T-helper 17 cell (primary cell): ENCODE results near the gene ATG9A. TPM values are rescaled to one million over a fixed set of nuclear protein-coding genes. Genes with fewer than 3 reads are reported as not detected.
A peak's percentile ranks its signal among the peaks of the same experiment; 100 is the strongest.

Experiments used
- ATAC-seq: fragments of 150-1000 bp; cut with Tn5 transposase; 2 replicates; pipeline ENCODE4 v1.10.0; 2021; ENCODE audit warnings: mild to moderate bottlenecking, moderate library complexity
- DNase-seq, 3 donors: peaks; one replicate each; pipeline versions ENCODE4 v3.0.0 to v3.0.0-alpha.2; 2020 to 2021
- H3K9me3 ChIP-seq: one replicate; pipeline ENCODE4 v1.7.0; 2013; ENCODE audit warnings: low read length, mild to moderate bottlenecking; ENCODE audit not compliant: control insufficient read depth, poor library complexity, severe bottlenecking
- H3K27ac Mint-ChIP-seq: one replicate; pipeline ENCODE4 v1.8.0; 2022; ENCODE audit warnings: mild to moderate bottlenecking, moderate library complexity, mixed read lengths
- H3K27me3 Mint-ChIP-seq: one replicate; pipeline ENCODE4 v1.8.0; 2022; ENCODE audit warnings: mixed read lengths
- H3K36me3 Mint-ChIP-seq: one replicate; pipeline ENCODE4 v1.8.0; 2022; ENCODE audit warnings: low read depth, mixed read lengths
- H3K4me1 Mint-ChIP-seq: one replicate; pipeline ENCODE4 v1.8.0; 2022; ENCODE audit warnings: mild to moderate bottlenecking, mixed read lengths
- H3K4me3 Mint-ChIP-seq: one replicate; pipeline ENCODE4 v1.8.0; 2022; ENCODE audit warnings: mild to moderate bottlenecking, moderate library complexity, mixed read lengths
- total RNA-seq, 4 donors: library from RNA in 2 of 4; stranded (reverse) in 2 of 4; gene quantifications; one replicate each; pipeline ENCODE4 v1.2.3 and lab custom pipeline; 2022 to 2026

Gene ATG9A
- total RNA-seq, 2 donors from 2014 or later = 42.4 to 72.1 TPM

GRCh38 chr2:219248845-219249202 is 19.4 kb upstream of the ATG9A start:
- Mint-ChIP-seq H3K4me1 (peaks cover 69% of the 10 kb centered on the region), H3K4me3 (peak overlapping the region; percentile 90), H3K27me3 (no peaks in the 10 kb centered on the region), H3K27ac (peak overlapping the region; percentile 98), H3K36me3 (peaks cover 7% of the 10 kb centered on the region)
- DNase-seq (no peak), ATAC-seq (no peak)
- no peaks in the 10 kb centered on the region for H3K9me3 ChIP-seq

DNA sequence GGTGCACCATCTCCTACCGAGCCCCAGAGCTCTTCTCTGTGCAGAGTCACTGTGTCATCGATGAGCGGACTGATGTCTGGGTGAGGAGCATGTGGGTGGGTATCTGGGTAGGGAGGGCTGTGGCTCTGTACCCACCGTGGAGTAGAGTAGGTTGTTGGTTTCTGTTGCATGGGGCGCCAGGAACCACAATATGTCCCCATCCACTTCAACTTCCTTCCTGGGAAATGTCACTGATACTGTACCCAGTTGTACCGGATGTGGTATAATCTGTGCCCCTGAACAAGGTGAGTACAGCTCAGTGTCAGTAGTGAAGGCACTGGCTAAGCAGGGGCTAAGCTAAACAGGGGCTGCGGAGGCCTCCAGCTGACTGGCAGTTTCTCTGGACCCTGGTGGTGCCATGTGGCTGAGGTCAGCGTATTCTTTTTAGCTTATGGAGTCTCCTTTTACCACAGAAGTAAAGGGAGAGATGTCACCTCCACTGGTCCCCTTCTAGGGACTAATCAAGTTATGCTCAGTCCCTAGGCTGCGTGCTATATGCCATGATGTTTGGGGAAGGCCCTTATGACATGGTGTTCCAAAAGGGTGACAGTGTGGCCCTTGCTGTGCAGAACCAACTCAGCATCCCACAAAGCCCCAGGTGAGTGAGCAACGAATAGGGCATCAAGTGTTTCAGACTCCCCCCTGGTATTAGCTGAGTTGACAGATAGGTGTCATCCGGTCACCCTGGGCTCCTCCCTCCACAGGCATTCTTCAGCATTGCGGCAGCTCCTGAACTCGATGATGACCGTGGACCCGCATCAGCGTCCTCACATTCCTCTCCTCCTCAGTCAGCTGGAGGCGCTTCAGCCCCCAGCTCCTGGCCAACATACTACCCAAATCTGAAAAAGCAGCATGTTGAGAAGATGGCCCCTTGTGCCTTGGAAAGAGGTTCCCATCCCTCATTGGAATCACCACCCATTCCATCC is 18.5 kb upstream of the ATG9A start:
- Mint-ChIP-seq H3K4me3 (peak overlapping the region; percentile 90), H3K27ac (peak overlapping the region; percentile 98), H3K27me3 (no peaks in the 10 kb centered on the region), H3K36me3 (peaks cover 6% of the 10 kb centered on the region), H3K4me1 (peaks cover 69% of the 10 kb centered on the region)
- ATAC-seq = peak; percentile 75
- peak in 2 of 3 donors; percentile 24 to 54 for DNase-seq
- H3K9me3 ChIP-seq = no peaks in the 10 kb centered on the region

- peaks cover 5% of the 10 kb centered on the region for H3K36me3 Mint-ChIP-seq
- DNase-seq (no peak), ATAC-seq (no peak)
- H3K27me3 Mint-ChIP-seq = no peaks in the 10 kb centered on the region
- H3K4me3 Mint-ChIP-seq = peak overlapping the region; percentile 63
- peaks cover 59% of the 10 kb centered on the region for H3K4me1 Mint-ChIP-seq
- no peaks in the 10 kb centered on the region for H3K9me3 ChIP-seq
- H3K27ac Mint-ChIP-seq = peak overlapping the region; percentile 98
These were observed 17.1 kb upstream of the ATG9A start for GRCh38 chr2:219246559-219246958.

DNA sequence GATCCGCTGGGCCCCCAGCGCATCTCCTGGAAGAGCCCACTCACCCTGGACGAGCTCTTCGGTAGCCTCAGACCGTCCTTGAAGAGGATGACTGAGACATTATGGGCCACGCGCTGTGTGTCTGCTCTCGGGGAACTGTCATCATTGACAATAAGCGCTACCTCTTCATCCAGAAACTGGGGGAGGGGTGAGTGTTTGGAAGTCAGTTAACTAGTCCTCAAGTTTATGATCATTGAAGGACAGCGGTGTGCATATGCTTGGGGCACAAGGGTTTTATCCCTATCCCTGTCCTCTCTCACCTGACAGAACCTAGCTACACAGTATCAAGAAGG is 16.4 kb upstream of the ATG9A start:
- peaks cover 56% of the 10 kb centered on the region for H3K4me1 Mint-ChIP-seq
- DNase-seq = no peak
- peak overlapping the region; percentile 98 for H3K27ac Mint-ChIP-seq
- peak overlapping the region; percentile 93 for H3K4me3 Mint-ChIP-seq
- no peaks in the 10 kb centered on the region for H3K9me3 ChIP-seq
- H3K36me3 Mint-ChIP-seq = peaks cover 4% of the 10 kb centered on the region
- no peaks in the 10 kb centered on the region for H3K27me3 Mint-ChIP-seq
- no peak for ATAC-seq

DNA sequence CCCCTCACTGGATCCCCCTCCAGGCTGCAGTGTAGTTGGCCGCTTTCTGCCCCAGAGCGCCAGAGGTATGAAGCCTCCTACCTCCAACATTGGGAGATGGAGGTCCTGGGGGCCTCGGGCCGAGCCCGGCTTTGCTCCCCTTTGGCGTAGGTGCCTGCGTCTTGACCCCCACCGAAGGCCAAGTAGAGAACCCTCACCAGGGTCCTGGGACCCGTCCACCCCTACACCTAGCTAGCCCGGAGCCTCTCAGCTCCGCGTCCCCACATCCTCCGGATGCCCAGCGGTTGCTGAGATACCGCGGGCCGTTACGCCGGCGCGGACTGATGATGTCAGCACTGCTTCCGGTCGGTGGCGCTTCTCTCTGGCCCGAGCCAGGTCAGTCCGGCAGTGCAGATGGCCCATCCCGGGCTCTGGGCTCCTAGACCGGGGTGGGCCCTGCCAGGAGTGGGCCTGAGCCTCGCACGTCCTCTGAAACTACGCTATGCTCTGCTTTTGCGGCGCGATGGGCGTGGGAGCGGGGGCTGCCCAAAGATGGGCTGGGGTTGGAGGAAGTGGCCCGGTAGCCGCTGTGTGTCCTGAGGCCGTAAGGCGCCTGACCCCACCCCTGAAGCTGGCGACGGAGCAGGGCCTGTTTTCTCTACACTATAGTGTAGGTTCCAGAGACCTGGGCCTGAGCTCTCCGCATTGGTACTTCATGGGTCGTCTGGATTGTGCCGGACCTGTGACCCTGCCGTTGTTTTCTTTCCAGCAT is 15.9 kb upstream of the ATG9A start, which contains the start of the genes GLB1L and STK16:
GLB1L (minus strand) TSS at position 297 of the 751 bp plus-strand sequence. CDS start 1,871 bp downstream, outside the sequence.
STK16 (plus strand) TSS at position 332 of the 751 bp plus-strand sequence. CDS start 521 bp downstream, outside the sequence.
- Mint-ChIP-seq H3K27ac (peak within 1 kb of the TSS; percentile 98), H3K4me3 (peak within 1 kb of the TSS; percentile 93), H3K27me3 (no peaks in the 10 kb centered on the region), H3K4me1 (peaks cover 51% of the 10 kb centered on the region), H3K36me3 (peaks cover 2% of the 10 kb centered on the region)
- H3K9me3 ChIP-seq = no peaks in the 10 kb centered on the region
- ATAC-seq (peak; percentile 72), DNase-seq (peak; percentile 72 to 79 (median 74))

GRCh38 chr2:219244789-219245147 is 15.3 kb upstream of the ATG9A start:
- Mint-ChIP-seq H3K27me3 (no peaks in the 10 kb centered on the region), H3K4me3 (peak overlapping the region; percentile 93), H3K4me1 (peaks cover 47% of the 10 kb centered on the region), H3K36me3 (peaks cover 2% of the 10 kb centered on the region), H3K27ac (peak overlapping the region; percentile 98)
- H3K9me3 ChIP-seq = no peaks in the 10 kb centered on the region
- no peak for DNase-seq
- ATAC-seq = no peak

DNA sequence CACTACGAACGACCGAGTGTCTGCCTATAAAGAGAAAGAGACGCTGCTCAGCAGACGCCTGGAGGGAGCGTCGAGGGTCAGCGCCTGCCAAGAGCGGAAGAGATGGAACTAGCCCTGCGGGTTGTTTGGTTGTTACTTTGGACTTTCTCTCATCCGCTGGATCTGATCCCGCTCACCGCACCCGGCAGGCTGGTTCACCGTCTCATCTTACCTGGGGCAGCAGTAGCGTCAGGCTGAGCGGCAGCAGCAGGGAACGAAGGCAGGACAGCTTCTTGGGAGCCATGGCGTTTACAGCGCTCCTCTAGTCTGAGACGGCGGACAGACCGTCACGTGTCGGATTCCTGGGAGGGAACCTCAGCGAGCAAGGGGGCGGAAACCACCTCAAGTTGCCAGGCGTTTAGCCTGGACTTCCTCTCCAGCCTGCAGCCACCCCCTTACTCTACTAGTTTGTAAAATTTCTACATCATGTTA is 13.9 kb upstream of the ATG9A start:
- Mint-ChIP-seq H3K27ac (no peak overlapping the region), H3K4me3 (peak overlapping the region; percentile 33), H3K27me3 (no peaks in the 10 kb centered on the region), H3K4me1 (peaks cover 38% of the 10 kb centered on the region), H3K36me3 (no peaks in the 10 kb centered on the region)
- H3K9me3 ChIP-seq = no peaks in the 10 kb centered on the region
- ATAC-seq (no peak), DNase-seq (no peak)

DNA sequence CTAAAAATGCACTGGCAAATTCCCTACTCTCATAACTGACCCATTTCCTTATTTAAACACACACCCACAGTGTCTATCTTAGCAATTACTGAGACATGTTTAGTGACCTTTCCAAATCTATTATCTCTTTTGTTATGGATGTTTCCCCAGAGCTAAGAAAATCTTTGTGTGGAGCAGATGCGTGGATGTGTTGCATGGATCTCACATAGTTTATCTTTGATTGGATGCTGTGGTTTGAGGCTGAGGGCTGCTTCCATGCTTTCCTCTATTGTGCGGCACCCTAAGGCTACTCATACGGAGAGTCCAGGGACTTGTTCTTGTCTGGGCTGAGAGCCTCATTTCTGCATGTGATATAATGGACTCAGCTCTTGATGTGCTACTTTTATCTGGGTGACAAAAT is 4.9 kb upstream of the ATG9A start:
- peak overlapping the region; percentile 14 for H3K27ac Mint-ChIP-seq

DNA sequence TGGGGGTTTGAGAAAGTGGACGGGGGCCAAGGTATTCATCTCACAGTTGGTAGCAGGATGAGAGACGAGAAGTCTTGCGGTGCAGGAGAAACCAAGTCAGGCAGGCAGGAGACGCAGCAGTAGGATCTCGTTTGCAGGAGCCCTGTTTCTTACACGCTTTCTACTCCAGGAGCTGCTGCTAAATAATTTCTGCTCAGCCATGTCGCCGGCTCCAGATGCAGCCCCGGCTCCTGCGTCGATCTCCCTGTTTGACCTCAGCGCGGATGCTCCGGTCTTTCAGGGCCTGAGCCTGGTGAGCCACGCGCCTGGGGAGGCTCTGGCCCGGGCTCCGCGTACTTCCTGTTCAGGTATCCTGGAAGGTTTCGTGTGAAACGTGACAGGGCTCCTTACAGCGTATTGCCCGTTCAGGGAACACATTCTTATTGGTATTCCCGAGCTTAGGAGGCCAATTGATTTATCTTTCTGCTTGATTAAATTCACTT is 664 bp upstream of the ATG9A start:
- H3K4me3 Mint-ChIP-seq = peak overlapping the region; percentile 99
- H3K4me1 Mint-ChIP-seq = peaks cover 34% of the 10 kb centered on the region
- H3K36me3 Mint-ChIP-seq = peaks cover 11% of the 10 kb centered on the region
- DNase-seq (no peak), ATAC-seq (peak; percentile 4)
- no peaks in the 10 kb centered on the region for H3K27me3 Mint-ChIP-seq
- H3K27ac Mint-ChIP-seq = peak overlapping the region; percentile 97
- no peaks in the 10 kb centered on the region for H3K9me3 ChIP-seq

More for the DNA sequence above, 4.9 kb upstream of the ATG9A start:
- H3K4me3 Mint-ChIP-seq = no peak overlapping the region
- H3K36me3 Mint-ChIP-seq = peaks cover 19% of the 10 kb centered on the region
- no peaks in the 10 kb centered on the region for H3K9me3 ChIP-seq
- no peak for DNase-seq
- H3K27me3 Mint-ChIP-seq = no peaks in the 10 kb centered on the region
- H3K4me1 Mint-ChIP-seq = peaks cover 27% of the 10 kb centered on the region
- no peak for ATAC-seq

DNA sequence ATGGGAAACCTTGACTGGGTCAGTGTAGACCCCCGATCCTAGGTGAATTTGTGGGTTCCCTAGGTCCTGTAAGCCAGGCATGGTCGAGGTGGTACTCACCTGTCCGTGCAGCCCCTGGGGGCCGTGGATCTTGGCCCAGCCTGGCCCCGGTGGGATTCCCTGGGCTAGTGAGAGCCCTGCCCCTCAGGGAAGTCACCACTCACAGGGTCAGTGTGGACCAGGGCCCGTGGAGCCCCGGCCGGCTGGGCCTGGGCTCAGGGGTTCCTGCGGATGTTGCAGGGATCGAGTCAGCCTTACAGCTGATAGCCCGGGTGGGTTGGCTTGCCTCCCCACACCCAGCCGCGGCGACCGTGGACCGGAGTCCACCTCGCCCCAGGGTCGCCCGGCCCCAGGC is 528 bp downstream of the ATG9A start:
- Mint-ChIP-seq H3K27me3 (no peaks in the 10 kb centered on the region), H3K27ac (peak overlapping the region; percentile 97), H3K4me1 (peaks cover 33% of the 10 kb centered on the region), H3K4me3 (peak overlapping the region; percentile 99), H3K36me3 (peaks cover 6% of the 10 kb centered on the region)
- ATAC-seq (no peak), DNase-seq (no peak)
- no peaks in the 10 kb centered on the region for H3K9me3 ChIP-seq

GRCh38 chr2:219228041-219228910 is 1.2 kb downstream of the ATG9A start:
- H3K9me3 ChIP-seq = no peaks in the 10 kb centered on the region
- no peaks in the 10 kb centered on the region for H3K27me3 Mint-ChIP-seq
- peak overlapping the region; percentile 99 for H3K4me3 Mint-ChIP-seq
- no peak for ATAC-seq
- peaks cover 33% of the 10 kb centered on the region for H3K4me1 Mint-ChIP-seq
- H3K27ac Mint-ChIP-seq = peak overlapping the region; percentile 27
- H3K36me3 Mint-ChIP-seq = peaks cover 8% of the 10 kb centered on the region
- no peak for DNase-seq

DNA sequence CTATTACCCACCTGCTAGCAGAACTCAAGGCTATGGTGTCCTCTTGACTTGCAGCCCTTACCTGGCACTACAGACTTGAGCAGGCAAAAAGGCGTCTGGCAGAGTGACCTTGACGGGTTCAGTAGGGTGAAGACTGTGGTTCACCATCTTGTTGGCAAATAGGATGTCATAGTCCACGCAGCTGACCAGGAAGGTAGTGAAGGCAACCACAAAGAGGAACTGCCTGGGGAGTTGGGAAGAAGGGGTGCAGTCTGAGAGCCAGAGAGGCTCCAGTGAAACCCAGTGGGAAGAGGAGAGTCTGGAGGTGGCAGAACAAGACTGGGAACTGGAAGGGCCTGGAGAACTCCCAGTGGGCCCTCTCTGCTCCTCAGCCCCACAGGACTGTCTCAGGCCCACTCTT is 4.1 kb downstream of the ATG9A start:
- Mint-ChIP-seq H3K27me3 (no peaks in the 10 kb centered on the region), H3K4me3 (no peak overlapping the region), H3K27ac (peak overlapping the region; percentile 43), H3K36me3 (peaks cover 12% of the 10 kb centered on the region), H3K4me1 (peaks cover 28% of the 10 kb centered on the region)
- DNase-seq = no peak
- no peak for ATAC-seq
- H3K9me3 ChIP-seq = no peaks in the 10 kb centered on the region
